GM19099 (cell line): ENCODE data around the gene LUC7L3.

Experiments
- POLR2A ChIP-seq: IDR thresholded peaks from 3 replicates; pipeline ENCODE4 v1.6.1; 2011; ENCODE audit warnings: low read depth; ENCODE audit not compliant: insufficient read length; ENCODE audit errors: extremely low read depth

LUC7L3 gene

DNA sequence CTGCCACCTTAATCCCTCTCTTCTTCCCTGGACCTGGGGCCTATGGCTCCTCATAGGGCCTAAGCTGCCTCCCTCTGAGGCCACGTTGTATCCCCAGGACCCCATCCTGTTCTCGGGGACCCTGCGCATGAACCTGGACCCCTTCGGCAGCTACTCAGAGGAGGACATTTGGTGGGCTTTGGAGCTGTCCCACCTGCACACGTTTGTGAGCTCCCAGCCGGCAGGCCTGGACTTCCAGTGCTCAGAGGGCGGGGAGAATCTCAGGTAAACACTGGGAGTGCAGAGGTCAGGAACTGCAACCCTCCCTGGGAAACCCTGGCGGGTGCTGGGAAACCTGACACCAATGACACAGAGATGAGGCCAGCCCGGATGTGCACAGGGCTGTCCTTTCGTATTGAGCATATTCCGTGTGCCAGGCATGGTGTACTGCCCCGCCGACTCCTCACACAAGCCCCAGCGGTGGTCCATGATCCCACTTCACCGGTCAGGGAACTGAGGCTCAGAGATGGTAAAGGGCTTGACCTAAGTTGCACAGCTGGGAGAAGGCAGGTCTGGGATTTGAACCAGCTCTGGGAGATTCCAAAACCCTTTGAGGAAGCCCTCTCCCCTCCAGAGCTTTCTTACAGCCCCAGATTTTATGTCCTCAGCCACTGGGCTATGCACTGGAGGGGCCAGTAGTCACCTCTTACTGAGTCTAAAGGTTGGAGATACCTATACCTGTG is 34.6 kb upstream of the LUC7L3 start:
- TF ChIP-seq POLR2A: no peak

DNA sequence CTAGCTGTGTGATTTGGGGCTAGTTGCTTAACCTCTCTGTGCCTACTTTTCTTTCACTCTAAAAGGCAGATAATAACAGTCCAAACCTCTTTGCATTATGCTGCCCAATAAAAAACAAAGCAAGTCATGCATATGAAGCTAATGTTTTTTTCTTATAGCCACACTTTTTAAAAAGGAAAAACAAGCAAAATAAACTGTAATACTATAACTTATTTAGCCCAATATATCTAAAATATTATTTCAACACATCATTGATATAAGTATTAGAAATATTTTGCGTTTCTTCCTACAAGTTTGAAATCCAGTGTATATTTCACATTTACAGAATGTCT is 34.1 kb upstream of the LUC7L3 start:
- no peak for TF ChIP-seq POLR2A

DNA sequence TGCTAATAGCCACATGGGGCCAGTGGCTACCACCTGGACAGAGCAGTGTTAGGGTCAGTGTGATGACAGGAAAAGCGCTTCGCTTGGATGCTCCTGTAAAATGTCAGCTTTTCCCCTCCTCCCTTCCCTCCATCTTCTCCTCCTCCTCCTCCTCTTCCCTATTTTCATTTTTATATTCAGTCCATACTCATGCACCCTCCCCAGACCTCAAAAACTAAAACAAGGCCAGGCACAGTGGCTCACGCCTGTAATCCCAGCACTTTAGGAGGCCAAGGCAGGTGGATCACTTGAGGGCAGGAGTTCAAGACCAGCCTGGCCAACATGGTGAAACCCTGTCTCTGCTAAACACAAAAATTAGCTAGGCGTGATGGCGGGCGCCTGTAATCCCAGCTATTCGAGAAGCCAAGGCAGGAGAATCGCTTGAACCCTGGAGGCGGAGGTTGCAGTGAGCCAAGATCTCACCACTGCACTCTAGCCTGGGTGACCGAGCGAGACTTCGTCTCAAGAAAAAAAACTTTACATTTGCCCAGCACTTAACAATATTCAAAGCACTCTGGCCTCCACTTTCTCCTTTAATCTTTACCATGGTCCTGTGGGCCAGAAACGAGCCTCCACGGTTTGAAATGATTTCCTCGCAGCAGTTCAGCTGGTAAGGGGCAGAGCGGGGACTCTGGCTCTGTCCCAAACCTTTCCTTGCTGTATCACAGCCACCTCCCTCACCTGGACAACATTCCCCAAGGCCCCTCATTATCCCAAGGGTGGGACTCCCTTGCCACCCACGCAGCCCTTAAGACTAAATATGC is 33.5 kb upstream of the LUC7L3 start:
- TF ChIP-seq POLR2A: no peak

DNA sequence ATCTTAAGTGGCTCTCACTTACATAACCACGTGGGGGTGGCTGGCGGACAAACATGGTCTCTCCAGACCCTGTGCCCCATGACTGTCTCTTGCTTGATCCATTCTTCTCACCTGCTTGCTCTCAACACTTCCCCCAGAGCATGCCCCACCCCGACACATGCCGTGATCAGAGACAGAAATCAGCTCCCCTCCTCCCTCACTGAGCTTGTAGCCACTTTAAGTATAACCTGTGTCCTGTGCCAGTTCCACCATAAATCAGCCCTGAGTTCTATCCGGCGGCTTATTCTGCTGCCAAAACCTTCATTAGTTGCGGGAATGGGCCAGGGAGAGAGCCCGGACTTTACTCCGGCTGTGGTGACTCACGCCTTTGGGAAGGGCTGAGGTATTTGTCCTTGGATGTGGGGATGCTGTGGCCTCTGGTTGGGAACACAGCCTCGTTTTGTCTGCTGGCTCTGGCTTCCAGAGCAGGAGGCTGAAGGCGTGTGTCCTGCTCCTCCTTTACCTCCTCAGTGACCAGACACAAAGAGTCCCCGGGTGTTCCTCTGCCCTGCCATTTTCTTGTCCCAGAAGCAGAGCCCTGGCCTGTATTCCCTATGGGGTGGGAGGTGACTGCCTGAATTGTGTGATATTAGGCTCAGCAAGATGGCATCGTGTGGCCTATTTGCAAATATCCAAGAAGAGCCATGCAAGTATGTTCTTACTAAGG is 32.8 kb upstream of the LUC7L3 start:
- TF ChIP-seq POLR2A: no peak

DNA sequence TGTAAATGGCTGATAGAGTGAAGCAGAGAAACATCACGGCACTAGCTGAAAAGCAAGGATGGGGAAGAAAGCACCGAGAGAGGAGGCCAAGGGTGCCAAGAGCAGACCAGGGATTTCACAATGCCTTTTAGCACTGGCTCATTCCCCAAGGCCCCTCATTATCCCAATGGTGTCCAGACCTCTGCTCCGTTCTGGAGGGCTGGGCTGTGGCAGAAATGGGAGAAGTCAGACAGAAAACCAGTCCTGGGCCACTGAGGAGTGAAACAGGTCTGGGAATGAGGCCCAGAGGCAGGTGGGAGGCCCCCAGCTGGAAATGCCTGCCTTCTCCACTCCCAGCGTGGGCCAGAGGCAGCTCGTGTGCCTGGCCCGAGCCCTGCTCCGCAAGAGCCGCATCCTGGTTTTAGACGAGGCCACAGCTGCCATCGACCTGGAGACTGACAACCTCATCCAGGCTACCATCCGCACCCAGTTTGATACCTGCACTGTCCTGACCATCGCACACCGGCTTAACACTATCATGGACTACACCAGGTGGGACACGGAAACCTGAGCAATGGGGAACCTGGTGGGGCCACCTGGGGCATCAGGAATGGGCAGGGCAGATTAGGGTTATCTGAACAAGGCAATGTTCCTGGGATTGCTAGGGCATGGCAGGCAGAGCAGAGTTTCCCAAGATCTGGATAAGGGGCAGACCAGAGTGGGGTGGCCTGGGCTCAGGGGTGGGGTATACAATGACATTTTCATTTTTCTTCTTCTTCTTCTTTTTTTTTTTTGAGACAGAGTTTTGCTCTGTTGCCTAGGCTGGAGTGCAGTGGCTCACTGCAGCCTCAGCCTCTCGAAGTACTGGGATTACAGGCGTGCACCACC is 32.0 kb upstream of the LUC7L3 start:
- no peak for TF ChIP-seq POLR2A

DNA sequence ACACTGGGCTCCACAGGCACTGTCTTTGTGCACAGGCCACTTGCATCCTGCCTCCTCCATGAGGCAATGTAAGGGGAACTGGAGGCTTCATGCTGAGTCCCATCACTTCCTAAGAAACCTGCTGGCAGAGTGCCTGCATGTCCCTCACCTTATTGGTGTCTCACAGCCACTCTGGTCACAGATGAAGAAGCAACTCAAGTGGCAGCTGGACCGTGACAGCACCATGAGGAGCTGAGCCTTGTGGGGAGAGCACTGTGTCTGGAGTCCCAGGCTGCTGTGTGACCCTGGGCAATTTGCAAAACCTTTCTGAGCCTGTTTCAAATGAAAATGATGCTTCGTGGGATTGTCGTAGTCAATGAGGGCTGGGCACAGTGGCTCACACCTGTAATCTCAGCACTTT is 31.2 kb upstream of the LUC7L3 start:
- TF ChIP-seq POLR2A: no peak

DNA sequence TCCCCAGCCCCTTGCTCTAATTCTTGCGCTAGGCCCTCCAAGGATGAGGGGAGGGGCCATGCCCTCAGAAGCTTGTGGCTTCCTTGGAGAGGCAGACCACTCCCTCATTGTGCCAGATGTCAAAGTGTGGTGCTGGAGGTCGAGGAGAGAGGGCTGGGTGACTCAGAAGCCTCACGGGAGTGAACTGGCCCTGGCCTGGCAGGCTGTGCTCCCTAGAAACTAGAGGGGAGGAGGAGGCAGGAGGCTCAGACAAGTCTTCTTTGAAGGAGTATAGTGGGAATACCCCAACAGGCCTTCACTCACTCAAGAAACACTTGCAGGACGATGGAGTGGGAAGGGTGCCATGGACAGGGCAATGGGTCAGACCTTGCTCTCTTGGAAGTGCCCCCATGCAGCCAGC is 30.2 kb upstream of the LUC7L3 start:
- TF ChIP-seq POLR2A: no peak

DNA sequence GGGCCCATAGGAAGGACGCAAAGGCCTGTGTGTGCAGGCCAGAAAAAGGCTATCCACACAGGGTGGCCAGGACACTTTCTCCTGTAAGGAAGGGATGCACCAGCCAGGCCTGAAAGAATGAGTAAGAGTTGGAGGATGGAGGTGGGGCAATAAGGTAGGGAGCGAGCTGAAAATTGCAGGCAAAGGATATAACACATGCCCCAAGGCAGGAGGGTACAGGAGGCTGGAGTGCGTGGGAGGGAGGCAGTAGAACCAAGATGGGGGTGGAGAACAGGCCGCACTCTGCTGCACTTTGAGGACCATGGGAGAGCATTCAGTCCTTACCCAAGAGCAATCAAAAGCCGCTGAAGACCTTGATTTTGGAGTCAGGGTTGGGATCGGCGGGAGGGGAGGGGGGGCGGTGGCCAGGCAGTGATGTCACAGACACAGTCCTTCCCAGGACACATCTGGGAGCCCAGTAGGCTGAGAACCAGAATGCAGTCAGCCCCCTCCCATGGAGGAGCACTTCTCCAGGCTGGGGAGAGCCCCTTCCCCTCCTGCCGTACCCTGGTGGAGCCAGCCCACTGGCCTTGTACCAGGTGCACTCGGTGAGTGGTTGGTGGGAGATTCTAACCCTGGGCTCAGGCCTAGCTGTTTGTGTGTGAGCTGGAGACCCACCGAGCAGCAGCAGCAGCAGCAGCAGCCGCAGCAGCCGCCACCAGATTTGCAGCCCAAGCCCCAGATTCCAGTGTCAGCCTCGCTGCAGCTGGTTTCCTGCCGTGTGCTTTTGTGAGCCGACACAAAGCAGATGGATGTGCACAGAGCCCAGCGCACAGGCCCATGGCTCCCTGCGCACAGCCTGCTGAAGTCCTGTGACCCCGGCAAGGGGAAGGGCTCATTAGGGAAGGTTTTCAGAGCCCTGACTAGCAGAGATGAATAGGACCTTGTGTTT is 29.2 kb upstream of the LUC7L3 start:
- no peak for TF ChIP-seq POLR2A

DNA sequence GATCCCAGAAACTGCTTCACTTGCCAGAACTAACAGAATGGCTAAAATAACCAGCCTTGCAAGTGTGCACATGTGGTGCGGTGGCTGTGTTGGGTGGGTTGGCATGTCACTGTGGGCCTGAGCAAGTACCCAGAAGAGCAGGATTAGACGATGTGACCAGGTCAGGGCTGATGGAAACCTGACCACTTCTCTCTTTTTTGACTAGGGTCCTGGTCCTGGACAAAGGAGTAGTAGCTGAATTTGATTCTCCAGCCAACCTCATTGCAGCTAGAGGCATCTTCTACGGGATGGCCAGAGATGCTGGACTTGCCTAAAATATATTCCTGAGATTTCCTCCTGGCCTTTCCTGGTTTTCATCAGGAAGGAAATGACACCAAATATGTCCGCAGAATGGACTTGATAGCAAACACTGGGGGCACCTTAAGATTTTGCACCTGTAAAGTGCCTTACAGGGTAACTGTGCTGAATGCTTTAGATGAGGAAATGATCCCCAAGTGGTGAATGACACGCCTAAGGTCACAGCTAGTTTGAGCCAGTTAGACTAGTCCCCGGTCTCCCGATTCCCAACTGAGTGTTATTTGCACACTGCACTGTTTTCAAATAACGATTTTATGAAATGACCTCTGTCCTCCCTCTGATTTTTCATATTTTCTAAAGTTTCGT is 28.4 kb upstream of the LUC7L3 start:
- no peak for TF ChIP-seq POLR2A

DNA sequence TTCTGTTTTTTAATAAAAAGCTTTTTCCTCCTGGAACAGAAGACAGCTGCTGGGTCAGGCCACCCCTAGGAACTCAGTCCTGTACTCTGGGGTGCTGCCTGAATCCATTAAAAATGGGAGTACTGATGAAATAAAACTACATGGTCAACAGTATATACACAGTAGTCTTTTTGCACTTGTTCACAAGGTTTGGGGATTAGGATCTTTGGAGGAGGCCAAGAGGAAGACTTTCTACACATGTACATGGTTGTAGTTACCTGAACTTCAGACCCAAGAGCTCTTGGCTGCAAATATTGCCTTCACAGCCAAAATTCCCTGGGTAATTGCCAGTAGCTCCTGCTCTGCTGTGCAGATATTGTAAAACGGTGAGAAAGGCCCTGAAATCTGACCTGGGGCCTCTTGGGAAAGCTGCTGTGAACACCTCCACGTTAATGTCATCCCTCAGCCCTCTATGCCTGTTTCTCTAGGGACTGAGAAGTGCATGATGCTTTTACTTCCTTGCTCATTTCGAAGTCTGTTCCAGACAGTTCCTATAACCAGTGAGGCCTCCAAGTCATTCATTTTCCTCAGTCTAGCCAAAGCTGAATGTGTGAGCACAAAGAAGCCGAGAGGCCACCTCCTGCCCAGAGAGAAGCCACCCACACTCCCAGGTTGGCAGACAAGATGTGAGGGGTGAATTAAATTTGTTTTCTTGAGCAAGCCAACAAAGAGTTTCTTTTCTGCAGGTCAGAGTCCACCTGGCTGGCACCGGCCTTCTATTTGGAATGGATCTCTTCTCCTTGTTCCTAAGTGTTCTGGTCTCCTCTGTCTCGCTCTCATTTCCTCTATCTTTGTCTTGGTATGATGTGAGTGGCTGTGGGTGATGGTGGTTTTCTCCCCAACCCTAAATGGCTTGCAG is 27.6 kb upstream of the LUC7L3 start:
- TF ChIP-seq POLR2A: no peak

DNA sequence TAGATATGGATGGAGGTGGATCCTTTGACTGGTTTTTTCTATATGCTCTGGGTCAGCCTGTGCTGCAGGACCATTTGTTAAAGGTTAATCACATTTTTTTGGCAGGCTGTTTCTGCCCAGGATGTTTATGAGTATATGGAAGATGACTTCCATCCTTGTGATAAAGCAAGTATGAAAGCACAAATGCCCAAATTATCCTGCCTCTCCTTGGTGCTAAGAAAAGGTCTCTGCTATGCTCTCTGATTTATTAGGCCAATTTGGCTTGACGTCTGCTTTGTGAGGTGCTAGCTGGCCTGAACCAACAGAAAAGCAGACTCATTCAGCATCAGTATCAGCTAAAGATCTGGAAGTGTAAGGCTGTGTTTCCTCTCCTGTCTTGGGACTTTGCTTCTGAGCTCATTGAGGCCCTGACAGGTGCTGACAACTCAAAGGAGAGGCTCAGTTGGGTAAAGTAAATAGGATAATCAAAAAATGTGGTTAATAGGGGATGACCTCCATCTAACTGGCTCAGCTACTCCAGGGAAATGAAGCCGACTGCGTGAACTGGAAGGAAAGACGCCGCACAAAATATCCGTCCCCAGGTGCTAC is 26.9 kb upstream of the LUC7L3 start:
- no peak for TF ChIP-seq POLR2A

DNA sequence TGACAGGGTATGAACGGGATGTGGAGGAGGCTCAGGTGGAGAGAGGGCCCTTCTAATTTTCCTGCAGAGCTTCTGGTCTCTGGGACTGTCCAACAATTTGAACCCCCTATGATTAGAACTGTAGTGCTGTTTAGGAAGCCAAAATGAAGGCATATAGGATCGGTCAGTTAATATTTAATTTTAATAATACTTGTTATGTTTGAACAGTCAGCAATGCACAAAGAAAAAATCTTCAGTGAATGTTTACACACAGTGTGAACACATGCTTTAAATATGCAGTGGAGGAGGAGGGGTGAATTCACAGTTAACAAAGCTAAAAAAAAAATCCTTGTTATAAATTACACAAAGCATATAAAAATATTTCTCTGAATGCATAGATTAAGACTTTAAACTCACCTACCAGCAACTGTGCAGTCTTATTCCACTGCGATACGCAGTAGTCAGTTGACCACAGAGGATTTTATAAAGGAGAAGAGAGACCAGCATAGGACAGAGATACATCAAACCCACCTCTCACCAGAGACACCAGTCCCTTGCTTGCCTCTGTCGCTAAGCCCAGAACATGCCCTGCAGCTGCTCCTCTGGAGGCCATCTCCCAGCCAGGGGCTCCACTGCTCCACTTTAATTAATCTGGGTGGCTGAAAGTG is 26.2 kb upstream of the LUC7L3 start:
- no peak for TF ChIP-seq POLR2A
